ENCODE measurements around the gene UTP4.
A peak's percentile ranks its signal among the peaks of the same experiment; 100 is the strongest.

The UTP4 gene

GRCh38 chr16:69132424-69133252, at the start of gene UTP4, which contains the start of gene CHTF8:
TSS of gene UTP4 (plus strand) at chr16:69132649. CDS start at chr16:69133460, 811 bp downstream.
TSS of gene CHTF8 (minus strand) at chr16:69132588. CDS start at chr16:69121458, 11,130 bp downstream.
- DNase-seq, result peak; percentile 71 to 83

GRCh38 chr16:69083306-69083941, 49.0 kb upstream of the UTP4 start:
- DNase-seq, result no peak

GRCh38 chr16:69084289-69084688, 48.2 kb upstream of the UTP4 start:
- no peak for DNase-seq

- no peak for DNase-seq
These were observed 47.3 kb upstream of the UTP4 start for GRCh38 chr16:69085032-69085695.

- DNase-seq, result peak; percentile 43 to 61
These were observed 45.3 kb upstream of the UTP4 start for GRCh38 chr16:69087161-69087581.

- DNase-seq, result no peak
These were observed 43.8 kb upstream of the UTP4 start for GRCh38 chr16:69088684-69089083.

GRCh38 chr16:69089091-69089910, 43.1 kb upstream of the UTP4 start:
- DNase-seq, result no peak

- no peak for DNase-seq
These were observed 38.5 kb upstream of the UTP4 start for GRCh38 chr16:69093974-69094373.

- no peak for DNase-seq
These were observed 37.9 kb upstream of the UTP4 start for GRCh38 chr16:69094501-69094900.

GRCh38 chr16:69095193-69095592, 37.3 kb upstream of the UTP4 start:
- no peak for DNase-seq

- no peak for DNase-seq
These were observed 32.3 kb upstream of the UTP4 start for GRCh38 chr16:69100071-69100691.

- DNase-seq, result peak; percentile 79 to 86
These were observed 26.7 kb upstream of the UTP4 start, which contains the start of gene HAS3 for GRCh38 chr16:69105501-69106361. TSS of gene HAS3 (plus strand) at chr16:69105653. CDS start at chr16:69109396, 3,743 bp downstream.

GRCh38 chr16:69106491-69107315, 25.7 kb upstream of the UTP4 start:
- no peak for DNase-seq

GRCh38 chr16:69107316-69107962, 25.0 kb upstream of the UTP4 start:
- no peak for DNase-seq

- DNase-seq, result no peak
These were observed 24.2 kb upstream of the UTP4 start for GRCh38 chr16:69108064-69108904.

GRCh38 chr16:69108905-69109252, 23.6 kb upstream of the UTP4 start:
- no peak for DNase-seq

GRCh38 chr16:69109486-69110270, 22.8 kb upstream of the UTP4 start:
- no peak for DNase-seq

GRCh38 chr16:69110406-69110805, 22.0 kb upstream of the UTP4 start:
- no peak for DNase-seq

Measured in Kasumi-1 (cell line).